HT-29 (cell line): ENCODE measurements around the gene POLD3. TPM values are rescaled to one million over a fixed set of nuclear protein-coding genes. Genes with fewer than 3 reads are reported as not detected.
"Not testable (repeated sequence)": the region's sequence is repeated elsewhere in the genome, so short reads cannot be mapped to it uniquely, and the experiment has no call there.

Experiments
- DNase-seq: peaks from one replicate; pipeline ENCODE4 v3.0.0-alpha.2; 2015; ENCODE audit warnings: low spot score
- total RNA-seq: library from RNA; depleted of rRNA; stranded (reverse); fragments of >200 nt; shearing (Covaris generic); gene quantifications from 2 replicates; pipeline ENCODE4 v1.2.3, GENCODE V29; 2014

The POLD3 gene
- total RNA-seq, 1 experiment from 2014 or later: 18.4 TPM

DNA sequence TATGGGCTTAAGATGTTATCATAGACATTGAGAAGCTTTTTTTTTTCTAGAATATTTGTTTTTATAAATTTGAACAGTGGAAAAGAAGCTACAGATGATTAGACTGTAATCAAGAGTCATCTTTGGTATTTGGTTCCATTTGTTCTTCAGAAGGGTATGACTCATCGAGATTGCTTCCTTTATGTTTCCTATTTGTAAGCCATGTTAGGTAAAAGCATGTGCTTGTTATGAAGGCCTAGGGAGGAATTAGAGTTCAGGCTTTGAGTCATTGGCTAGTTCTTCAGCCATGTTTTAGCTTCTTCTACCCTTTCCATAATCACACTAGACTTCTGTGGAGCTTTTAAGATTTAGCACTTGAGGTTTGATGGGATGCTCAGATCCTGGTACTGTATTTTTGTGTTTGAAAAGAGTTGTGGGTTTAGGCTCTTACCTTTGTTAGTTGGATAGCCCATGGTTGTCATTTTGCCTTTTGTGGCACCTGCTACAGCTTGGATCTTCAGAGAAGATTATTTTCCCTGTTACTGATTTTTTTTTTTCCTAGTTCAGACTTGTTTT lies 44.3 kb downstream of the POLD3 start:
- DNase-seq: peak; percentile 36

DNA sequence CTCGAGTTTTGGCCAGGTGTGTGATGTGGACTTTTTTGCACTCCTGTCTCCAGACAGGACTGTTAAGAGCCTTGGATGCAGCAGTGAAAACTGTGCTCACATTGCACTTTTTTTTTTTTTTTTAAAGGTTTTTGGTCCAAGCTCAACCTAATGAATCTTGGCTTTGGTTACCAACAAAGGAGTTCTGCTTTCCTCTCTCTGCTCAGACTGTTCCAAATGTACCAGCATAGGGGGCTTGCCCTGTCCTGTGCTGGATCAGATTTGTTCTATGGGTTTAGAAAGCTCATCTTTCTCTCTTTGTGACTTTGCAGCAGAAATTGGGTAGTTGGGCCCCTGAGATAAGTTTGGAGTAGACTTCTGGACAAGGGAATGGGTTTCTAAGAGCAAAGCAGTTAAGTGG lies 45.3 kb downstream of the POLD3 start:
- no peak for DNase-seq

DNA sequence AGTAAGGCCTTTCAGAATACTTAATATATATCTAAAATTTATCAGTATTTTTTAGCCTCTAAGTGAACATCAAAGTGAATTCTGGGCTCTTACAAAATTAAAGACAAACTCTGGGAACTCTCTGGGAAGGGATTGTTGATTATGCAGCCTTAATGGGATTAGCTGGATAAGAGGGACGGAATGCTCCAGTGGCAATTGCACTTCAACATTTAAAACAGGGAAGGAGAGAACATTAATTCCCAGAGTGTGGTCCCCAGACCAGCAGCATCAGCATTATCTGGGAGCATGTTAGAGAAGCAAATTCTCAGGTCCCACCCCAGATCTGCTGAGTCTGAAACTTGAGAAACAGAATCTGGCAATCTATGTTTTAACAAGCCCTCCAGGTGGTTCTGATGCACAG lies 46.5 kb downstream of the POLD3 start:
- DNase-seq: no peak

DNA sequence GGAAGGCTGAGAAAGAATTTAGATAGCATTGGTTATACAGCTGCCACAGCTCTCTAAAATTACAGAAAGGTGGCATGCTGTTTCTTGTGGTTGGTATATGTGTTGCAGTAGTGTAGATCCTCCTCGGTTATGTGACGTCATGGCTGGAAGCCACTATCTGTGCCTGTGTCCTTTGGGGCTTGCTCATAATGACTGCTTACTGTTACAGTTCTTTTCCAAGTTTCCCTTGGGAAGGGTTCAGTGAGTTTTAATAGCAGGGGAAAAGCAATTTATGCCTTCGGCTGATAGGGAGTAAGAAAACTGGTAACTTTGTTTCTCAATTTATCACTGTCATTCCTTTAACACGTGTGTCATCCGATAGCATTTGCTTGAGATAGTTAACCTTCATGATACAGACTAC lies 47.2 kb downstream of the POLD3 start:
- DNase-seq: no peak

DNA sequence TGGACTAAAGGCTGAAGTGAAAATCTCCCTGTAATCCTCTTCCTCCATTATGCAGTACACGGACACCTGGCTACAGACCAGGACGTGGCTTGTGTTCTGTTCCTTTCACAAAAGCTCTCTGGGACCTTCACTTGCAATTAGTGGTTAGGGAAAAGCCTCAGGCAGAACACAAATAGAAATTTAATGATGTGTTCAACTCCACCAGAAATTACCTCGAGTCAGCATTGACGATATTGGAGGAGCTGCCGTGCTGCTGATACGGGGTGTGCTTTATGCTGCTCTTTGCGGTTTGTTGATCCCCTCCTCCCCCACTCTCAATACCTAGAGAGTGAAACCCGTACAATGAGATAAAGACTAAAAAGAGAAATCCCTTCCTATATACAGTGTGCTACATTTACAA lies 48.9 kb downstream of the POLD3 start:
- DNase-seq: no peak

DNA sequence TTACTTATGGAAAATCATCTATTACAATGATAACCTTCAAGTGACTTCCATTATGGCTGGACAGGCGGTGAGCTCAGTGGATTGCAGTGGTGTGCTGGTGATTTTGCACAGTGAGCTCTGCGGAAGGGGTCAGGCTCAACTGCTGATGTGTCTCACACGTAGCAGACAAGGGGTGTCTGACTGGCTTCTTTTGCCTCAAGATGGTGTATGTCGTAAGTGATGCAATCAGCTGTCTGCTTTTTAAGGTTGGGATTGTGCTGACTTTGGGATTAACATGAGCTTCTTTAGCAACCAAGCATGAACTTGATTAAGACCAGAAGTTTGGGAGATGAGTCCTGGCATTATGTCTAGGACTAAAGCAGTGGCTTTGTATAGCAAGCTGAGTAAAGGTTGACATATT lies 49.5 kb downstream of the POLD3 start:
- no peak for DNase-seq

DNA sequence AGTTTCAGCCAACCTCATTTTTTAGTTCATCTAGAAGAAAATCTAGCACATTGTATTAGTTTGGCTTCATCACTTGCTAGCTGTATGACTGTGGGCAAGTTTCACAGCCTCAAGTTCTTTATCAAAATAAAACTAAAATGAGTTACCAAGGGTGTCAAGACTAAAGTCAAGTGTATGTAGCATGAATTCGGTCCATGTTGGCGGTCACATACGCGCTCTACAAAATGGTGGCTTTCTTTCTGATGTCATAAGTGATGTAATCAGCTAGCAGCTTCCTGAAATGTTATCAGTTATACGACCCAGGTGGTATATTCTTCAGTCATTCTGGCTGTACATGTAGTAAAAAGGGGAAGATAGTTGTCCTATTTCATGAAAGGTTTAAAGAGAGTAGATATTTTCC lies 50.5 kb downstream of the POLD3 start:
- no peak for DNase-seq

DNA sequence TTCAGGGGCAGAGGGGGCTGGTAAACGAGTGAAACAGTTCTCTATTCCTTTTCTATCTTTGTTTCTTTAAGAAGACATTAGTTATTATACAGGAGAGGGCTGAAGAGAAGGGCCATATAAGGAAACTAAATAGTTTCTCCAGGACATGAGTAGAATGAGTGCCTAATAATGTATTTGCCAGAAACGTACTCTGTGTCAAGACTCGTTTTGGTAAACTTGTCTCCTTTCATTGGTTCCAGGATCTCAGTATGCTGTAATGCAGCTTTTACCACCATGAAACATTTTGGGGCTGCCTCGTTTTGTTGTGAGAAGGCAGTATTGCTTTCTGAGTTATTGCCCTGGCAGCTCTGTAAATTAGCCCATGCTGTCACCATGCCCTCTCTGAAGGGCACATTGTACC lies 51.7 kb downstream of the POLD3 start:
- DNase-seq: no peak

DNA sequence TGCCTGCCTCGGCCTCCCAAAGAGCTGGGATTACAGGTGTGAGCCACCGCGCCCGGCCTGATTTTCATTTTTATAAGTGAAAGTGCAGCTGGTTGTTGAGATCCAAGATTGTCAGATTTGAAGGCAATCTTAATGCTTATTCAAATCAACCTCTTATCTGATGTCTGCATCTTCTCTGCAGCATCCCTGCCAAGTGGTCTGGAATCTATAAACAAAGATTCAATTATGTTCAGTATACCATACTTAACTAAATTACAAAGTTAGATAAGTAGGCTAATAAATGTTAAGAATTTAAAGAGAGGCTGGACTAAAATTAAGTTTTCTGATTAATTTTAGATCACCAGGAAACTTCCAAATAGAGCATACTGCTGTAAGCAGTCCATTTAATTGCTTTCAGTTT lies 53.8 kb downstream of the POLD3 start:
- no peak for DNase-seq

DNA sequence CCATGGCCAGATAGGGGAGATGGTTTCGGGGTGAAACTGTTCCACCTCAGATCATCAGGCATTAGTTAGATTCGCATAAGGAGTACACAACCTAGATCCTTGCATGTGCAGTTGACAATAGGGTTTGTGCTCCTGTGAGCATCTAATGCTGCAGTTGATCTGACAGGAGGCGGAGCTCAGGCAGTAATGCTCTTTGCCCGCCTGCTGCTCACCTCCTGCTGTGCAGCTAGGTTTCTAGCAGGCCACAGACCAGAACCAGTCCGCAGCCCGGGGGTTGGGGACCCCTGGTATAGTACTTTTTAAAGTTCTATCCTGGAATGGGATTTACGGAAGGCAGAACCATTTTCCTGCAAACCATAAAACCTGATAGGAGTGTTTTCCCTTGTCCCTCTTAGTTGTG lies 54.6 kb downstream of the POLD3 start:
- no peak for DNase-seq

DNA sequence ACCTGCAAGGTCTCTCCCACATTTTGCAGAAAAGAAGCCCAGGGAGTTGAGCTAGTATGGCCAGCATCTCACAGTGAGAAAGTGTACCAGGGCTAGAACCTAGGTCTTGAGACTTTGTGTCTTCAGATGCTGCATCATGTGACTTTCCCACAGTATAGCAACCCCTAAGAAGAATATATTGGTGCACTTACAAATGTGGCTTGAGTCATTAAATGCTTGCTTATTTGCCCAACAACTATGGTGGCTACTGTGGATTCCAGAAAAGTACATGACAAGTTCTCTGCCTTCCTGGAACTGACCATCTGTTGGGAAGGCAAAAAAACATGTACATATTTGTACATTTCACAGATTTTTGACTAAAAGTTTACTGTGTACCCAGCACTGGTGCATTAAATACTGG lies 55.0 kb downstream of the POLD3 start:
- no peak for DNase-seq

DNA sequence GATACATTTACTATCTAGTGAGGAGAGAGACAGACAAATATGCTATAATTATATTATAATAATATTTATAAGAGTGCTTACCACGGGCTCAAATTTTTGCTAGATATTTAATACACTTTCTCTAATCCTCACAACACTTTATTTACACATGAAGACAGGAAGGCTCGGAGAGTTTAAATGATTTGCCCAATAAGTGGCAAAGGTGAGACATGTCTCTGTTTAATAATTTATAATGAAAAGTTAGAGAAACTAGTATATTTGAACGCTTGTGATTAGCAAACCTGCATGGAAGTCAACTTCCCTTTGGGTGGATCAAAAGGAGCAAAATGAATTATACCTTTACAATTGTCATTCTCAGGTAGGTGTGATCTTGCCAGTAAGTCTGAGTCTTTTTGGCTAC lies 55.4 kb downstream of the POLD3 start:
- no peak for DNase-seq

DNA sequence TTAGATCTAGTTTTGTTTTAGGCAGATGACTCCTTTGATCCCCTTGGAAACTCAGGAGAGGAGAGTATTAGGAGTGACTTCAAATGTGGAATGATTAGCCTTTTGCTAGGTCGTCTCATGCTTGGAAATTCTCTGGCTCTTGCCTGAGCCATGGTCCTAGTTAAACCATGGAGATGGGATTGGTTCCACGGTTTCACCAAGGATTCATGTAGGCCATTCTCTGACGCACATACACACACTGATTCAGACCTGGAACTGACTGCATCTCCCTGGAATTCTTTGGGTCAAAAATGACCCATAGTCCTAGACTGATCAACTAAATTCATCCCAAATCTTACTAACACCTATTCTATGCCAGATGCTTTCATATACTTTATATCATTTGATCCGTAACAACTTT lies 56.5 kb downstream of the POLD3 start:
- no peak for DNase-seq

DNA sequence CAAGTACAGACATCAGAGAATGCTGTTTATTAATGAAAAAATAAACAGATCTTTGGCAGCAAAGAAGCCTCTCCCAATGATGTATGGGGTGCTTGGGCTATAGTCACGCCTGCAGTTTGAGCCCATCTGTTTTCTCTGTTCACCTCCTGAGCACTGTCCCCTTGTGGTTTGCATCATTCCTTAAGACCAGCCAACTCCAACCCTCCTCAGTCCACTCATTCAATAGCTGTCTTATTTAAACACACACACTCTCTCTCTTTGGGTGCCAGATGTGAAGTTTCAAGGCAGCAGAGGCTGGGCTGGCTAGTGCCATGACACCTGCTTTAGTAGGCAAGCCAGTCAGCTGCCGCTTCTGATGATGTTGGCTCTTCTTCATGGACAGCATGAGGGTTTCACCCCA lies 58.1 kb downstream of the POLD3 start:
- DNase-seq: no peak

DNA sequence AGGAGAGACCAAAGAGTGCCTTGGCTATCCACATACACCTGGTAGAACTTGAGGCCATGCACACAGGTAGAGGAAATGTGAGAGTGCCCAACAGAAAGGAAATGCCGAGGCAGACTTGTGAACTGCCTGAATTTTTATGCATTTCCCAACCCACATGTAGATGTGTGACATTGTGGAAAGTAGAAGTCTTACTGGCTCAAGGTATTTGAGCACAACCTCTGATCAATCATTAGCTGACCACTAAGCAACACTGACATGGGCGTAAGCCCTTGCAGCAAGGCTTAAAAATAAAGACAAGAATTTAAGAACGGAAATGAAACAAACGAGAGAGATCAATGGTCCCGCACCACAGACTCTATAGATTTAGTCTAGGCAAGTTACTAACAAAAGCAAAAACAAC lies 62.6 kb downstream of the POLD3 start:
- no peak for DNase-seq

DNA sequence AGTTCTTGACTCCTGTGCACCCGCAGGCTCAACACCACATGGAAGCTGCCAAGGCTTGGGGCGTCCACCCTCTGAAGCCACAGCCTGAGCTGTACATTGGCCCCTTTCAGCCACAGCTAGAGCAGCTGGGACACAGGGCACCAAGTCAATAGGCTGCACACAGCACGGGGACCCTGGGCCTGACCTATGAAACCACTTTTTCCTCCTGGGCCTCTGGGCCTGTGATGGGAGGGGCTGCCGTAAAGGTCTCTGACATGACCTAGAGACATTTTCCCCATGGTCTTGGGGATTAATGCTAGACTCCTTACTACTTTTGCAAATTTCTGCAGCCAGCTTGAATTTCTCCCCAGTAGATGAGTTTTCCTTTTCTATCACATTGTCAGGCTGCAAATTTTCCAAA lies 66.7 kb downstream of the POLD3 start:
- not testable (repeated sequence) for DNase-seq

DNA sequence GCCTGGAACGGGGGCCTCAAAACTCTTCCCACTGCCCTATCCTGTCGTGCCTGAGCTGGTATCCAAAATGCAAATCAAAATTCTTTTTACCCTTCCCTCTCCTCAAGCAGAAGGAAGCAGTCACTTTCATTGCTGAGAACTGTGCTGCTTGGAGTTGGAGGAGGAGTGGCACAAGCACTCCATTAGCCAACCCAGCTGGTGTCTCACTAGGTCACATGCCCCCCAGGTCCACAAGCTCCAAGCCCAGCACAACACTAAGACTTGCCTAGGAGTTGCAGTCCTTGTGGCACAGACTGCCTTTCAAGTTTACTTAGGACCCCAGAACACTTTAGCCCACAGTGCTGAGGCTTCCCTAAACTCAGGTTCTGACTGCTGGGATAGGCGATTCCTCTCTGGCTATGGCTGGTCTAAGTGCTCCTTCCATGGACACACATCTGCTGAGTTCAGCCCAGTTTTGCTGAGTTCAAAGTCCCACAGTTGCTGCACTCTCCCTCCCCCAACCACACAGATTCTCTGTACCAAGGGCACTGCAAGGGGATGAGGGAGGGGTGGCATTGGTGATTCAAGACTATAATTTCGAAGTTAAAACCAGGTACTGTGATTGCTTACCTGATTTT lies 70.2 kb downstream of the POLD3 start:
- DNase-seq: no peak

DNA sequence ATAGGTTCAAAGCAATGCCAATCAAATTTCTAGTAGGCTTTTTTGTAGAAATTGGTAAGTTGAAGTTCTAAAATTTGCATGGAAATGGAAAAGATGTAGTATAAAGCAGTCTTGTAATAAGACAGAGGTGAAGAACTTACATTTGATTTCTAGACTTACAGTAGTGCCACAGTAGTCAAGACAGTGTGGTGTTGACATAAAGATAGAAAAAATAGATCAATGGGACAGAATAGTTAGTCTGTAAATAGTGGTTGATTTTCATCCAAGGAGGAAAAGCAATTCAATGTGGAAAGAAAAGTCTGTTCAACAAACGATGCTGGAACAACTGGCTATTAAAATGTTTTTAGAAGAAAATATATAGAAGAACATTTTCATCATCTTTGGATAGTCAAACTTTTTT lies 70.9 kb downstream of the POLD3 start:
- no peak for DNase-seq

DNA sequence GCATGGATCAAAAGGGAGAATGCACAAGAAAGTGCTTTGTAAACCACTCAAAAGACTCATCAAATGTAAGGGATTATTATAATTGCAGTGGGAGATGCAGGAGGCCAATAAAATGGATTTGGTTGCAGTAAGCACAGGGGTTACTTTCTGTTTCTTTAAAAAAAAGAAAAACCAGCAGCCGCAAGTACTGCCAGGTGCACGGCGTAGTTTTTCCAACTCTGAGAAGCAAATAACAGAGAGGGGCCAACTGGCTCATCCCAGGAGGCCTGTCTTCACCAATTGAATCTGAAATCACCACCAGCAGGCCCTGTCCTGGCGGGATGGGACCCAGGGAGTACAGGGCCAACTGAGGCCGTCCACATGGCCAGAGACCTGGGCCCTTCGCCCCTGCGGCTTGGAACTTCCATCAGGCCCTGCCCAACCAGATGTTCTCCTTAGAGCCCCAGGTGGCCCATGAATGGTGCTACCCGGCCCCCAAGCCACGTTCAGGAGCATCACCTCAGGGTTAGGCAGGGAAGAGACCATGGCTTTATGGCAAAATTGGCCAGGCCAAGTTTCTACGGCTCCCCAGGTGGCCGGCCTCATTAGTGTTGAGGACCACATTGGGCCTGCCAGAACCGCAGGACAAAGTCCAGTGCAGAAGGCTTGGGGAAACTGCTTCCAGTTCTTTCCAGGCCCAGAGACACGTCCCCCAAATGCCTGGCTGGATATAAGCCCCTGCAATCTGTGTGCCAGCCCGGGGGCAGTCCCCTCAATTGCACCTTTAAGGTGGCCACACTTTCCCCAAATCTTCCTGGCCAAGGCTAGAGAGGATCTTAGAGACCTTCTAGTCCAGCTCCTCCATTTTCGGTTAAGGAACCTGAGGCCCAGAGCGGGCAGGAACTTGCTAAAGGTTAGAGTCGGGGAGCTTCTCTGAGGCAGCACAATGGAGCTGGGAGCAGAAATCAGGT lies 77.1 kb downstream of the POLD3 start:
- DNase-seq: no peak

DNA sequence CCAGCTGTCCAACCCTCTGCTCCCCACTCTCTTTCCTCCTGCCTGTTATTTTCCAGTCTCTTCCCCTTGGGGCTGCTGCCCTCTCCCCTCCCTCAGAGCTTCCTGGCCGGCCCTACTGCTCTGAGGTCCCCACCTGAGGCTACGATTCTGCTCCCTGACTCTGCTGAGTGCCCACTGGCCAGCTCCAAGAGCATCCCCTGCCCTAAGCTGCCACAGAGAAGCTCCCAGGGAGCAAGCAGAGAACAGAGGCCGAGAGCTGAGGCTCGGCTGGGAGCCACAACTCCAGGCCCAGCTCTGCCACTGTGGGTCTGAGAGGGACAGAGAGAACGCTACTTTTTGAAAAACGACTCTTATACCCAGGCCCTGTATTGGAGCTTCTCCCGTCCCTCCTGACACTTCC lies 77.8 kb downstream of the POLD3 start:
- DNase-seq: no peak

DNA sequence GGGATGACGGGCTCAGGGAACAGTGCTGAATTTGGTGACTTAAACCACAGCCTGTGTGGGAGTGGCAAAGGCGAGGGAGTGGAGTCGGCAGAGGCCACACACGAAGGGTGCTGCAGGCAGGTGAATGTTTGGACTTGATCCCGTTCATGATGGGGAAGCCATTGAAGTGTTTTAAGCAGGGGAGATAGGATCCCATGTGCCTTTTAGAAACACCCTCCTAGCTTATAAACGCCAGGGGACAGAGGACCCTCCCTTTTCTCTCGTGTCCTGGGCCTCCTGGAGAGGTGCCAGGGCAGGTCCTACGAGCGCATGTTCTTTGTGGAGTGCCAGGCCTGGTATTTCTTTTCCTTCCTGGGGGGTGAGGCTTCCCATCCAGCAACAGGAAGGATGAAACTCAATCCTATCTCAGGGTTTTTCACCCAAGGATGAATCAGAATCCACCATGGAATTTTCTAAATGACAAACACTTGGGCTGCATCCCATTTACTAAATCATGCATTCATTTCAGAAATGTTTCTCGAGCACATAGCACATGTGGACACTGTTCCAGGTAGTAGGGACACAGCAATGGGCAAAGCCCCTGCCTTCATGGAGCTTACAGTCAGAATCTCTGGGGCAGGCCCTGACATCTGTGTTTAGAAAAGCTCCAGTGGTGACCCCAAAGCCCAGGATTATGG lies 79.3 kb downstream of the POLD3 start:
- no peak for DNase-seq

DNA sequence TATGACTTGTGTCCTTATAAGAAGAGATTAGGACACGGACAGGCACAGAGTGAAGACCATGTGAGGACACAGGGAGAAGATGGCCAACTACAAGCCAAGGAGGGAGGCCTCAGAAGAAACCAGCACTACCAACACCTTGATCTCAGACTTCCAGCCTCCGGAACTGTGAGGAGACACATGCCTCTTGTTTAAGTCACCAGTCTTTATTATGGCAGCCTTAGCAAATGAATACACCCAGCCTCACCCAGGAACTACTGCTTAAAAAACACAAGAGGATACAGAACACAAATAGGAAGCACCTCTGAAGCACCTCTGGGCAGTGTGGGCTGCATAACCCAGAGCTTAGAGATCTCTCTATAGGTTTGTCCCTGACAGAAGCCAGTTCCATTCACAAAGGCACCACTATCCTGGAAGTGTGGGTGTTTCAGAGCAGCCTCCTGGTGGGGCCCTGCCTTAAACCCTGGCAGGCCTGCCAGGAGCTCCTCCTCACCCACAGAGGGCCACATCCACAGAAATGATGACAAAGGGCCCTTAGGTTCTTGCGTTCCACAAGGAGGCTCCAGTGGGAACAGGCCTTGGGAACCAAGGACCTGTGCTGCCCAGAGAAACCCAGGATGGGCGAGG lies 80.1 kb downstream of the POLD3 start:
- peak; percentile 8 for DNase-seq
